GF-D8 (cell line): ENCODE data around the gene SHANK1.

Source experiments
- DNase-seq: peaks from one replicate; lab custom pipeline; 2025; lab: John Stamatoyannopoulos, UW

Gene SHANK1

GRCh38 chr19:50728084-50728737 is 8.6 kb upstream of the SHANK1 start:
- DNase-seq = peak; percentile 96

DNA sequence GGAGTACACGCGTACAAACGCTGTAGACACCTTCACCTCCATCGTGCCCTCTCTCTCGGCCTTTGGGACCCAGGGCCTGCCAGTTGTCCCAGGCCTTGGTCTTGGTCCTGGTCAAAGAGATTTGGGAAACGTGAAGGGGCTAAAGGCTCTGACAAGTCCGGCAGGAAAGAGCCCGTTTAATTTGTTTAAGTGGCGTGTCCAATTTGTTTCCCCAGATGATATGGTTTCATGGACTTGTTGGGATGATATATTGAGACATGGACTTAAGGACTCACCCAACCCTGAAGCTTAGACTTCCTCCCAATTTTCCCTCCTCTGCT is 6.3 kb upstream of the SHANK1 start:
- DNase-seq = no peak

DNA sequence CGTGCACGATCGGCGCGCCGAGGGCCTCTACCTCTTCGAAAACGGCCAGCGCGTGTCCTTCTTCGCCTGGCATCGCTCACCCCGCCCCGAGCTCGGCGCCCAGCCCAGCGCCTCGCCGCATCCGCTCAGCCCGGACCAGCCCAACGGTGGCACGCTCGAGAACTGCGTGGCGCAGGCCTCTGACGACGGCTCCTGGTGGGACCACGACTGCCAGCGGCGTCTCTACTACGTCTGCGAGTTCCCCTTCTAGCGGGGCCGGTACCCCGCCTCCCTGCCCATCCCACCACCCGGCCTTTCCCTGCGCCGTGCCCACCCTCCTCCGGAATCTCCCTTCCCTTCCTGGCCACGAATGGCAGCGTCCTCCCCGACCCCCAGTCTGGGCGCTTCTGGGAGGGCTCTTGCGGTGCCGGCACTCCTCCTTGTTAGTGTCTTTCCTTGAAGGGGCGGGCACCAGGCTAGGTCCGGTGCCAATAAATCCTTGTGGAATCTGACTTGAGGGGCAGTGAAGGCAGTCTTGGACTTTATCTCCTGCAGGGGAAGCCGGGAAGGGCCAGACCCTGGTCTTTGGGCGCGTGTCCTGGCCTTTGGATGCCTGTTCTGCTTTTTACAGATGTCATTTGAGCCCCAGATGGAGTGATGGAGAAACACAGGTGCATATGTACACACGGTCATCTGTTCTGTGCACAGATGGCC is 5.8 kb upstream of the SHANK1 start:
- no peak for DNase-seq

DNA sequence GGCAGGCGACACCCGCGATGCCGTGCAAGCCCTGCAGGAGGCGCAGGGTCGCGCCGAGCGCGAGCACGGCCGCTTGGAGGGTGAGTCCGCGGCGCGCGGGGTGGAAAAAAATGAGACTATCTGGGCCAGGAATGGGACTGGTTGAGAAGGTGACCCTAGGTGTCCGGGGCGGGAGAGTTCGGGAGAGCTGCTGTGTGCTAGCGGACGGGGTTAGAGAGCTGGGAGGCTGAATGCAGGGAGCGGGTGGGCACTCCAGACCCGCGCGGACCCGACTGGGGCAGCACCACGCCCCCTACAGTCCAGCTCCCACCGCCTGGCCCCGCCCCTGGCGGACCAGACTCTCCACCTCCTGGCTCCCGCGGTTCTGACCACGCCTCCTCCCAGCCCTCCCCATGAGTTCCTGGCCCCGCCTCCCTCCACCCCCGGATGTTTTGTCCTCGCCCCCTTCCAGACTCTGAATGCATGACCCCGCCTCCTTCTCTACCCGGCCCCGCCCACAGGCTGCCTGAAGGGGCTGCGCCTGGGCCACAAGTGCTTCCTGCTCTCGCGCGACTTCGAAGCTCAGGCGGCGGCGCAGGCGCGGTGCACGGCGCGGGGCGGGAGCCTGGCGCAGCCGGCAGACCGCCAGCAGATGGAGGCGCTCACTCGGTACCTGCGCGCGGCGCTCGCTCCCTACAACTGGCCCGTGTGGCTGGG is 5.1 kb upstream of the SHANK1 start:
- peak; percentile 97 for DNase-seq

- DNase-seq = no peak
Observed at GRCh38 chr19:50723735-50724521, 4.3 kb upstream of the SHANK1 start.

DNA sequence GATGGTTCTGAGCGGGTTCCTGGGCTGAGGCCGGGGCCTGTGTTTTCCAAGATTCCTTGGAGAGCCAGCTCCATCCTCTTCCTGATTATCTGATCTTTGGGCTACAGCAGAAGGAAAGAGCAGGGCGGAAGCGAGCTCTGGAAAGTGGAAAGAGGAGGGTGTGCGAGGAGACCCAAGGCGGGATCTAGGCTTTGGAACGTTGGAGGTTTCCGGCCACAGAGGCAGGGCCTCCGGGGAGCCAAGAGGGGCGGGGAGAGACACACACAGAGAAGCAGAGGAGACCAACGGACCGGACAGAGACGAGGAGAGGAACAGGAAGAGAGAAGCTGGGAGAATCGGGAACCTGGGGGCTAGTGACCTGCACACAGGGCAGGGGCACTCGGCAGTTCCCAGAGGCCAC is 3.5 kb upstream of the SHANK1 start, which contains the start of gene CLEC11A:
Gene CLEC11A, plus strand, starts transcription at position 296 of the 400 bp plus-strand sequence. CDS start 162 bp downstream, outside the sequence.
- DNase-seq = peak; percentile 70

DNA sequence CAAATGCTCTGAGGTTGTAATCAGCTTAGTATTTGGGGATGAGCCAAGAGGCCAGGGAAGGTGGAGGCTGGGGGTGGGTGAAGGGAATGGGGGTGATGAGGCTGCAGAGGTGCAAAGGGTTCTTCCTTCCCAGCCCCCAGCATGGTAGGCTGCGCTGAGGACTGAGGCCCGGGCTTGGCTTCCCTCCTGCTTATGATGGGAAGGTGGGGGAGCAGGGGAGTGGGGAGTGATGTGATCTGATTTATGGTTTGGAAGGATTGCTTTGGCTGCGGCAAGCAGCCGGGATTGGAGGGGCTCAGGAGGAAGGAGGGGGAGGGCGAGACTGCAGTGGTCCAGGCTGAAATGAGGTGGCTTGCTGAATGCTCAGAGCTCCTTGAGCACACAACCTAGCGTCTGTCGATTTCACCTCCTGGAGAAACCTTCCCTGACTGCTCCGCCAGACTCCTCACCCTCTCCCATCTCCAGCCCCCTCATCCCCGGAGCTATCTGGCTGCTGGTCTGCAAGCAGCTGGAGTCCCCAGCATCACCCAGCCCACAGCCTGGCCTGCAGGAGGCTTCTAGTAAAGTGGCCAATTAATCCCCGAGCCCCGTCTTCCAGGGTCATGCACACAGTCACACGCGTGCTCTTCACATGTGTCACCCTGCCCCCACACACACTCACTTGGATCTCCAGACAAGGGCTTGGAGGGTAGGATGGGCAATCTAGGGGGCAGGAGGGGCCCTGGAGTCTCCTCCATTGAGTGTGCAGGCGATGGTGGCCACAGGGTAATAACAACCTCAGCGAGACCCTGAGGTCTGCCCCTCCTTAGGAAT is 2.8 kb upstream of the SHANK1 start:
- DNase-seq = no peak

DNA sequence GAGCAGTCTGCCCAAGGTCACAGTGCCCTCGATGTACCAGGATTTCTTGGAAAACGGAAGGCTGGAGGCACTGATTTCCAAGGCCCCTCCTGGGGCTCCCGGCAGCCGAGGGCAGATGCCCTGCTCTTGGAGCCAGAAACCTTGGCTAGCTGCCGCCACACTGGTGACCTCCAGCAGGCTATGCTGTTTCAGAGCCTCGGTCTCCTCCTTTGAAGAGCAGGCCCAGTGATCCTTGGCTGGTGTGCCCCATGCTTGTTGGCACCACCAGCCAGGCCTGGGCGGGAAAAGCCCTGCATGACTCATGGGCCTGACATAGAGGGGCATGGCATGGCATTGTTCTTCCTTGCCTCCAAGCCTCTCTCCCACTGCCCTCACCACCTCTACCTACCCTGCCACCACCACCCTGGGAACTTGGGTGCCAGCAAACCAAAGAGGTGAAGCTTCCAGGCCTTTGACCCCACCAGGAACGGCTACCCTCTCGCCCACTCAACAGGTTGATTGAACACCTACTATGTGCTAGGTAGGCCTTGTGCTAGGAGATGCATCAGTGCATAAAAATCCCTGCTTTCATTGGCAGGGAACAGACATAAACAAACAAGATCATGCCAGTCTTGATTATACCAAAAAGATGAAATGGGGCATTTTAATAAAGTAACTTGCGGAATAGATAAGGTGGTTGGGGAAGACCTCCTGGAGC is 2.0 kb upstream of the SHANK1 start:
- DNase-seq = no peak

- DNase-seq = peak; percentile 69
Observed at GRCh38 chr19:50720921-50721381, 1.3 kb upstream of the SHANK1 start.

DNA sequence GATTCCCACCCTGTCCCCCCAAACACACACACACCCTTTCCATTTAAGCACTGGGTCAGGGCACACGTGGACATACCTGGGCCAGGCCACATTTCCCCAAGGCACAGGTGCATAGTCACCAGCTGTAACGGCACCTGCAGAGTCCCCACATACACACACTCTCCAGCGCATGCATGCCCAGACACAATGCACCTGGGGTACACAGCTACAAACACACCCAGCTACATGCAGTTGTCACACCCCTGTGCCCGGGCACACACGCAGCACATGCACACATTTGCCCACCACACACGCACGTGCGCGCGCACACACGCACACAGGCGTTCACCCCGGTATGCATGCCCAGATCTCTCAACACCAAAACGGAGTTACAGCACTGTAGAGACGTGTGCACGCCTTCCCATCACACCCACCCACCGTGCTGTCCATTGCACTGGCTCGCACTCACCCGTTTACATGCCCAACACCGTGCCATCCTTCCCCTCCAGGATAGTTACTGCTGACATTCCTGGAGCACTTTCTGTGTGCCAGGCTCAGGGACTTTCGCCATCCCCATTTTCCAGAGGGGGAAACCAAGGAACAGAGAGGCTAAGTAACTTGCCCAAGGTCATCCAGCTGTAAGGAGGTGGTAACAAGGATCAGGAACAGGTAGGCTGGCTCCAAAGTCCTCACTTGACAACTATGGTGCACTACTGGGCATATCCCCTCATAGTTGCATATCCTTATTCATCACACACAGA is 749 bp upstream of the SHANK1 start:
- DNase-seq = no peak

DNA sequence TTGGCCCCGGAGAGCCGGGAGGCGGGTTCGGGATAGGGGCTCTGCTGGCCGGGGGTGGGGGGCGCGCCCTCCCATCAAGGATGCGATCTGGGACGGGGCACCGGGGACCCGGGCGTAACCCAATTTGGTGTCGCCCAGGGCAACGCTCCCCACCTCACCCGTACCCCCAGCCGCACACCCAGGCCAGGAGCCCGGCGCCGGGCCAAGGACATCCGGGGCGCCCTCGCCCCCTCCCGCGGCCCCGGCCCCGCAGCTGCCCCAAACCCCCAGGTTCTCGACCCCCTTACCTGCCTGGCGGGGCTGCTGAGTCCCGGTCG is 525 bp downstream of the SHANK1 start:
- DNase-seq = no peak

DNA sequence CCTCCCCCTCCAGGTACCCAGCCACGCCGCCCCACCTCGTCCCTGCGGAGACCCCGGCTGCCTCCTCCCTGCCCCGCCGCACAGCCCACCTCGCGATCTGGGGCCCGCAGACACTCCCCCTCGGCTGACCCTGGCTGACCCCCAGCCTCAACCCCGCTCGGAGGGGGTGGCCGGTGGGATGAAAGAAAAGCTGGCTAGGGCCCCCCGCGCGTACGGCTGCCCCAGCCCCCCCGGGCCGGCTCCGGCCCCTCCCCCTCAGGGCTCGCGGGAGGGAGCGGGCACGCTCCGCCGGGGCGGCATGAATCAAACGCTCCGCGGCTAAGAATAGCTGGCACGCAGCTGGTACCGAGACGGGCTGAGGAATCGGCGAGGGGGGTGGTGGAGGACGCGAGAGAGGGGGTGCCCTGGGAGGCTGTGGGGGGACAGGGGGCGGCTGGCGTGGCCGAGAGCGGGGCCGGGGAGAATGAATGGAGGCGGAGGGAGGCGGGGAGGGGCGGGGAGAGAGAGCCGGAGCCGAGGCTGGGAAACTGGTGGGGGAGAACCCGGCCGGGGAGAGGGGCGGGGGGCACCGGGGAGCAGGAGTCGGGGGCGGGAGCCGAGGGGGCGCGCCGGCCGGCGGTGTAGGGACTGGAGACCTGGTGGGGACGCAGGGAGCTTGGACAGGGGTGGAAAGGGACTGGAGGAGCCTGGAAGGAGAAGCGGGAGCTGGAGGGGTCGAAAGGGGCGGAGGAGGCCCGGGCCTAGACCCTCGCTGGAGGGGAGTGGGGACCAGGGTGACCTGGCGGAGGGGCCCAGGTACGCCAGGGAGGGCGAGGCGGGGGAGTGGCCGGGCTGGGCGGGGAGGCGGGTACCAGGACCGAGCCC is 1.1 kb downstream of the SHANK1 start:
- no peak for DNase-seq

GRCh38 chr19:50717891-50718254 is 1.7 kb downstream of the SHANK1 start:
- no peak for DNase-seq

DNA sequence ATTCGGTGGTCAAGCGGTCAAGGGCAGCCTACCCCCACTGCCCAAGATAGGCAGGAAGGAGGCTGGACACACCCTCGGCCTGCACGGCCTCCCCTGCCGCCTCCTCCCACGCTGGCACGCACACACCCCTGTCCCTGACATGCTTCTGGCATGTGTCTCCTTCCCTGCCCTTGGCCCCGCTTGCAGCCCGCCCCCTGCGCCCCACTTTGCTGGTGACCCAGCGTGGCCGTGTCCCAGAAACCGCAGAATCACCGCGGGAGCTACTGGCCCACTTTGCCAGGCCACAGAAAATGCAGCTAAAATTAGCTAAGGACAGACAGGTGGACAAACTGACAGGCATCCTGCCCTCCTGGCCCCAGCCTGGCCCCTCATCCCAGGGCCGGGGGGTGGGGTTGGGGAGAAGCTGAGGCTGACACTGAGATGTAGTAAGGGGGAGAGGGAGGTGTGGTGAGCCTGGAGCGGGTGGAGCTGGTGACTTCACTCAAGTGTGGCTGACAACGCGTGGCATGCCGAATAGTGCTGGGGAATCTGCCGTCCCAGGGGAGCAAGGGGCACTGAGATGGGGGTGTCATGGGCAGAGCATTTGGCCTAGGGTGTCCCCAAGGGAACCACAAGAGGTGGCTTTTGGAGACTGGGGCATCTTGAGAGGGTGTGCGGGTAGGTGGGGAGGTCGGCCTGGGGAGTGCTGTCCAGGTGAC is 2.4 kb downstream of the SHANK1 start:
- no peak for DNase-seq

GRCh38 chr19:50716178-50717025 is 3.2 kb downstream of the SHANK1 start:
- DNase-seq = no peak

DNA sequence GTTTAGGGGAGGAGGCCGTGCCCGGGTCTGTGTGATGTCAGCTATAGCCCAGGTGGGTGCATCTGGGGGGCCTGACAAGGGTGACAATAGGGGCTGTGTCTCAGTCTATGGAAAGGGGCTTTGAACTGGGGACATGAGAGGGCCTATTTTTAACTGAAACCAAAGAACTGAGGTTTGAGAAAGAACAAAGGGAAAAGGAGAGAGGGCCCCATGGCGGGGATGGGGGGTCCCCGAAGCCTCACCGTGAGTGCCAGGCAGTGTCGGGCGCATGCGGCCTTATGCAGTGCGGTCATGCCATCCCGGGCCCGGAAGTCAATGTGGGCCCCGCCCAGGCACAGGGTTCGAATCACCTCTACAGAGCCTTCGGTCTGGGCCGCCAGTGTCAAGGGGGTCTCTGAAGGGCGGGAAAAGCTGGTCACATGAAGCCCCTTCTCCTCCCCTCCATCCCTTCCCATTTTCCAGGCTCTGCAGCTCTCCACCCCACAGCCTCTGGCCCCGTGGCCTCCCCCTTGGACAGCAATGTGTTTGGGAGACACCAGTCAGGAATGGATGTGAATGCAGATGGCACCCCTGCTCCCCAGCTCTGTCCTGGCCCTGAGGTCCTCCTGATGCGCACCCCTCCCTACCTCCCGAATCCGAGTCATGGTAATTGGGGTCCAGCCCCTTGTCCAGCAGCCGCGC is 5.9 kb downstream of the SHANK1 start:
- no peak for DNase-seq

DNA sequence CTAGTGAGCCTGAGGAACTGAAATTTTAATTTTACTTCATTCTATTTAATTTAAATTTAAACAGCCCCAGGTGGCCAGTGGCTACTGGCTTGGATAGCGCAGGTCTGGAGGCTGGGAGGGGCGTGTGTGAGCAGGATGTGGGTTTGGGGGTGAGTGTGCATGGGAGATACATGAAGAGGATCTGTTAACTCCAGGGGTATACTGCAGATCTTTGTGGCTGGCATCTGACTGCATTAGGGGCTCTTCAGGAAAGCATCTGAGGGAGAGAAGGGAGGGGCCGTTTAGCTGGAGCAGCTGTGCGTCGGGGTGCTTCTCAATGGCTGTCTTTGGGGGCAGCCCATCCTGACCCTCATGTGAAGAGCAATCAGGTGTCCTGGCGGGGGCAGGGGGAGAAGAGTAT is 6.8 kb downstream of the SHANK1 start:
- no peak for DNase-seq
